ENCODE results near the gene C19orf25.

- TF ChIP-seq POLR2A (IDR thresholded peaks at IDR 0.05; ENCODE audit: low read depth) (no peak), EP300 (IDR thresholded peaks at IDR 0.05) (no peak), CTCF (IDR thresholded peaks at IDR 0.05) (no peak)
These were observed 26.1 kb downstream of the C19orf25 start for GRCh38 chr19:1452802-1453524.

All from esophagus muscularis mucosa (tissue), 4 donors.